ENCODE measurements around the gene BCL2L13. TPM values are rescaled to one million over a fixed set of nuclear protein-coding genes. Genes with fewer than 3 reads are reported as not detected.

BCL2L13 gene
- total and polyA plus RNA-seq, 2 experiments from 2014 or later: 34.4 to 38.6 TPM

DNA sequence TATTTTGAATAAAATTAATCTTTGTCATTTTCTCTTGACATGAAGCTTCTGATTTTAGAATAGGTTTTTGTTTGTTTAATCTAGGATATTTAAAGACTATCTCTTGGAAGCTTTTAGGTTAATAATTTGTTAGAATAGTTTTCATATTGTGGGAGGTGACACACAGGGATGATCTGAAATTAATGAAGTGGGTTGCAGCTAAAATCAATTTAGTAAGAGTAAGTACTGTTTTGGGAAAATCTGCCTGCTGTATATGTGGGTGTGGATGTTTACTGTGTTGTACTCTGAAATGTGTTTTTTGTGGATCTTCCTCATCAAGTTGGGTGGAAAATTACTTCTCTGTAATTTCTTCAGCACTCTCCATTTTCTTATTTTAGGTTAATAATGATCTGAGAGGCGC lies 68.4 kb downstream of the BCL2L13 start:
- peaks cover 5% of the 10 kb centered on the region for H3K79me2 ChIP-seq
- H3K4me3 ChIP-seq: no peak overlapping the region
- peak overlapping the region; percentile 60 for H3K4me2 ChIP-seq
- H3K4me1 ChIP-seq (ENCODE audit: insufficient read depth): peaks cover 3% of the 10 kb centered on the region
- no peaks in the 10 kb centered on the region for H3K9me2 ChIP-seq (replicated peaks; ENCODE audit: insufficient read depth)
- H4K20me1 ChIP-seq (ENCODE audit: insufficient read depth, poor library complexity, severe bottlenecking): no peaks in the 10 kb centered on the region
- 95% methylated on average over 1 of the region's 1 CpG for WGBS (ENCODE audit: low lambda C conversion rate, missing lambda C conversion rate)
- no peaks in the 10 kb centered on the region for H3K9me3 ChIP-seq (ENCODE audit: low read depth)
- H3K27ac ChIP-seq: peak overlapping the region; percentile 79
- TF ChIP-seq EZH2phosphoT487 (IDR thresholded peaks at IDR 0.05; ENCODE audit: low read depth, severe bottlenecking, unreplicated experiment) (no peak), EZH2 (IDR thresholded peaks at IDR 0.05; ENCODE audit: borderline replicate concordance) (no peak)
- TF ChIP-seq, protein P1, sequence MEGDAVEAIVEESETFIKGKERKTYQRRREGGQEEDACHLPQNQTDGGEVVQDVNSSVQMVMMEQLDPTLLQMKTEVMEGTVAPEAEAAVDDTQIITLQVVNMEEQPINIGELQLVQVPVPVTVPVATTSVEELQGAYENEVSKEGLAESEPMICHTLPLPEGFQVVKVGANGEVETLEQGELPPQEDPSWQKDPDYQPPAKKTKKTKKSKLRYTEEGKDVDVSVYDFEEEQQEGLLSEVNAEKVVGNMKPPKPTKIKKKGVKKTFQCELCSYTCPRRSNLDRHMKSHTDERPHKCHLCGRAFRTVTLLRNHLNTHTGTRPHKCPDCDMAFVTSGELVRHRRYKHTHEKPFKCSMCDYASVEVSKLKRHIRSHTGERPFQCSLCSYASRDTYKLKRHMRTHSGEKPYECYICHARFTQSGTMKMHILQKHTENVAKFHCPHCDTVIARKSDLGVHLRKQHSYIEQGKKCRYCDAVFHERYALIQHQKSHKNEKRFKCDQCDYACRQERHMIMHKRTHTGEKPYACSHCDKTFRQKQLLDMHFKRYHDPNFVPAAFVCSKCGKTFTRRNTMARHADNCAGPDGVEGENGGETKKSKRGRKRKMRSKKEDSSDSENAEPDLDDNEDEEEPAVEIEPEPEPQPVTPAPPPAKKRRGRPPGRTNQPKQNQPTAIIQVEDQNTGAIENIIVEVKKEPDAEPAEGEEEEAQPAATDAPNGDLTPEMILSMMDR (IDR thresholded peaks at IDR 0.05; ENCODE audit: poor library complexity): no peak
- H3K27me3 ChIP-seq: no peaks in the 10 kb centered on the region
- H3K36me3 ChIP-seq (replicated peaks; ENCODE audit: insufficient read depth, low read depth): no peaks in the 10 kb centered on the region
- DNase-seq (ENCODE audit: low spot score): no peak
- H2AFZ ChIP-seq: no peak overlapping the region

DNA sequence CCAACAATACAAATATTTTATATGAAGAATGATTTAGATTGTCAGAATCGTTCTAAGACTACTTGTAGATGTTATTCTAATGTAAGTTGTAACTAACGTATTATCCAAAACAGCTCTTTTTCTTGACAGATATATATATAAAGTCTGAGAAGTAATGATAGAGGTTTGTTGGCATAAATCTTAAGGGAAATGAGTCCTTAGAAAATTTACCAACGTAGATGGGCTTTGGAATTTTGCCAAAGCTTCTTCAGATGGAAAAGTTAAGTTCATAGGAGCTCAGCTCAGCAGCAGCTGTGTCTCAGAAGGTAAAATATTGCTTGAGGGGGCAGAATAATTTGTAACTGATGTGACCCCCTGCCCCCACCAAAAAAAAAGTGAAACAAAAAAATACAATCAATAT lies 69.0 kb downstream of the BCL2L13 start:
- Histone ChIP-seq H3K9me3 (ENCODE audit: low read depth) (no peaks in the 10 kb centered on the region), H3K4me2 (peak overlapping the region; percentile 60), H4K20me1 (ENCODE audit: insufficient read depth, poor library complexity, severe bottlenecking) (no peaks in the 10 kb centered on the region), H2AFZ (no peak overlapping the region), H3K4me3 (no peak overlapping the region), H3K27ac (peak overlapping the region; percentile 79), H3K79me2 (peaks cover 5% of the 10 kb centered on the region), H3K4me1 (ENCODE audit: insufficient read depth) (peaks cover 3% of the 10 kb centered on the region), H3K36me3 (replicated peaks; ENCODE audit: insufficient read depth, low read depth) (no peaks in the 10 kb centered on the region), H3K27me3 (no peaks in the 10 kb centered on the region), H3K9me2 (replicated peaks; ENCODE audit: insufficient read depth) (no peaks in the 10 kb centered on the region)
- TF ChIP-seq EZH2 (IDR thresholded peaks at IDR 0.05; ENCODE audit: borderline replicate concordance) (no peak), EZH2phosphoT487 (IDR thresholded peaks at IDR 0.05; ENCODE audit: low read depth, severe bottlenecking, unreplicated experiment) (no peak)
- TF ChIP-seq, protein P1 (IDR thresholded peaks at IDR 0.05; ENCODE audit: poor library complexity): no peak
- DNase-seq (ENCODE audit: low spot score): no peak
- WGBS (ENCODE audit: low lambda C conversion rate, missing lambda C conversion rate): 60% methylated on average over 3 of the region's 3 CpGs

DNA sequence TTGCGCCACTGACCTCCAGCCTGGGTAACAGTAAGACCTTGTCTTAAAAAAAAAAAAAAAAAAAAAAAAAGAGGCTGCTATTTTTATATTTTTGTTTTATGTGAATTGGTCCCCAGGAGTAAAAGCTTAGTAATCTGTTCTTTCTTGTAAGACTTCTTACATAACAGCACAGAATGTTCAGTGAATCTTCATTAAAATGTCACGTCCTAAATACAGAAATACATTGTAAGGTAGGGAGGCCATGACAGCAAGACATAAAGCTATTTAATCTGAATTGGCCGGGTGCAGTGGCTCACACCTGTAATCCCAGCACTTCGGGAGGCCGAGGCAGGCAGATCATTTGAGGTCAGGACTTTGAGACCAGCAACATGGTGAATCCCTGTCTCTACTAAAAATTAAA lies 71.5 kb downstream of the BCL2L13 start:
- WGBS (ENCODE audit: low lambda C conversion rate, missing lambda C conversion rate): 98% methylated on average over 5 of the region's 5 CpGs
- no peak for DNase-seq (ENCODE audit: low spot score)
- no peak for TF ChIP-seq EZH2 (IDR thresholded peaks at IDR 0.05; ENCODE audit: borderline replicate concordance)
- TF ChIP-seq EZH2phosphoT487 (IDR thresholded peaks at IDR 0.05; ENCODE audit: low read depth, severe bottlenecking, unreplicated experiment): no peak
- TF ChIP-seq, protein P1 (IDR thresholded peaks at IDR 0.05; ENCODE audit: poor library complexity): no peak
- Histone ChIP-seq H3K79me2 (peaks cover 5% of the 10 kb centered on the region), H3K9me2 (replicated peaks; ENCODE audit: insufficient read depth) (no peaks in the 10 kb centered on the region), H3K4me3 (no peak overlapping the region), H2AFZ (no peak overlapping the region), H3K9me3 (ENCODE audit: low read depth) (no peaks in the 10 kb centered on the region), H3K4me1 (ENCODE audit: insufficient read depth) (peaks cover 3% of the 10 kb centered on the region), H3K27me3 (no peaks in the 10 kb centered on the region), H3K27ac (no peak overlapping the region), H3K4me2 (no peak overlapping the region), H4K20me1 (ENCODE audit: insufficient read depth, poor library complexity, severe bottlenecking) (no peaks in the 10 kb centered on the region), H3K36me3 (replicated peaks; ENCODE audit: insufficient read depth, low read depth) (no peaks in the 10 kb centered on the region)

DNA sequence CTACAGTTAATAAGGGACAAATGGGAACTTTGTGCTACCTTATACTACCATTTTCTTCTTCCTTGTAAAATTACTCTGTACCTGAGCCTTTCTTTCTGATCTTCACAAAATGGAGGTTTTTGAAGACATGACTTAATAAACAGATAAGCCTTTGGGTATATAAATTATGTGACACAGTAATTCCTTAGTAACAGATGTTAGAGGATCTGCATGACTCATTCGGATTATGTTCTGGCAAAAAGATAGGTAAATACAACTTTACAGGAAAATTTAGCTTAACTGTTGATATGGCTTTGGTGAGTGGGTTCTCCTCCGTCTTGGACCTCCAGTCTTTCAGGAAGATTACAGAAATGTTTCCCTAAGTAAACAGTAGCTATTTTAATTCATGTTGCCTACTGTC lies 73.9 kb downstream of the BCL2L13 start:
- DNase-seq (ENCODE audit: low spot score): no peak
- Histone ChIP-seq H3K4me1 (ENCODE audit: insufficient read depth) (no peaks in the 10 kb centered on the region), H3K36me3 (replicated peaks; ENCODE audit: insufficient read depth, low read depth) (no peaks in the 10 kb centered on the region), H3K4me3 (no peak overlapping the region), H3K9me3 (ENCODE audit: low read depth) (no peaks in the 10 kb centered on the region), H4K20me1 (ENCODE audit: insufficient read depth, poor library complexity, severe bottlenecking) (no peaks in the 10 kb centered on the region), H3K79me2 (peaks cover 5% of the 10 kb centered on the region), H2AFZ (no peak overlapping the region), H3K27me3 (no peaks in the 10 kb centered on the region), H3K4me2 (no peak overlapping the region), H3K9me2 (replicated peaks; ENCODE audit: insufficient read depth) (no peaks in the 10 kb centered on the region), H3K27ac (no peak overlapping the region)
- WGBS (ENCODE audit: low lambda C conversion rate, missing lambda C conversion rate): 70% methylated on average over 2 of the region's 2 CpGs
- TF ChIP-seq EZH2 (IDR thresholded peaks at IDR 0.05; ENCODE audit: borderline replicate concordance) (no peak), EZH2phosphoT487 (IDR thresholded peaks at IDR 0.05; ENCODE audit: low read depth, severe bottlenecking, unreplicated experiment) (no peak)
- TF ChIP-seq, protein P1 (IDR thresholded peaks at IDR 0.05; ENCODE audit: poor library complexity): no peak

All from hepatocyte (in vitro differentiated cells).